Ascending aorta (tissue), 2 donors: ENCODE results near the gene QTRT2. TPM values are rescaled to one million over a fixed set of nuclear protein-coding genes. Genes with fewer than 3 reads are reported as not detected.
A peak's percentile ranks its signal among the peaks of the same experiment; 100 is the strongest.

ENCODE experiments used
- DNase-seq, 2 donors: peaks; one replicate each; pipeline ENCODE4 v3.0.0-alpha.2; 2019; ENCODE audit warnings: low spot score in 2 of 2
- H3K27ac ChIP-seq, 2 donors: fragments of 200-600 bp; sonication (generic); one replicate each; pipeline ENCODE4 v1.5.1; 2016 to 2017; ENCODE audit warnings: mild to moderate bottlenecking in 1 of 2
- H3K27me3 ChIP-seq: fragments of 200-600 bp; sonication (generic); one replicate; pipeline ENCODE4 v1.5.1; 2017
- H3K36me3 ChIP-seq, 2 donors: fragments of 200-600 bp; sonication (generic); one replicate each; pipeline ENCODE4 v1.5.1; 2016
- H3K4me1 ChIP-seq, 2 donors: fragments of 200-600 bp; sonication (generic); one replicate each; pipeline ENCODE4 v1.5.1; 2016 to 2017; ENCODE audit warnings: mild to moderate bottlenecking in 1 of 2
- H3K4me3 ChIP-seq, 2 donors: fragments of 200-600 bp; sonication (generic); one replicate each; pipeline ENCODE4 v1.5.1; 2016 to 2017; ENCODE audit warnings: mild to moderate bottlenecking in 1 of 2
- H3K9me3 ChIP-seq, 2 donors: fragments of 200-600 bp; sonication (generic); one replicate each; pipeline ENCODE4 v1.5.1; 2016
- CTCF ChIP-seq, 3 experiments: fragments of 200-600 bp in 2 of 3; fragments of 450-650 bp in 1 of 3; sonication (generic) in 2 of 3; IDR thresholded peaks; one replicate each; pipeline ENCODE4 v1.5.1; 2016 to 2019; ENCODE audit warnings: antibody characterized with exemption in 3 of 3, mild to moderate bottlenecking in 1 of 3, moderate library complexity in 1 of 3
- intact Hi-C: fragments of 100-400 bp; cut with DNase I; formaldehyde crosslinking; loops from one replicate; pipeline ENCODE4 v1.15.1; 2023
- total RNA-seq: library from RNA; depleted of rRNA; stranded (reverse); fragments of >200 nt; gene quantifications from one replicate; pipeline ENCODE4 v1.1.0, GENCODE V29; 2016

The QTRT2 gene
- total RNA-seq, 1 donor from 2014 or later, result 9.5 TPM

DNA sequence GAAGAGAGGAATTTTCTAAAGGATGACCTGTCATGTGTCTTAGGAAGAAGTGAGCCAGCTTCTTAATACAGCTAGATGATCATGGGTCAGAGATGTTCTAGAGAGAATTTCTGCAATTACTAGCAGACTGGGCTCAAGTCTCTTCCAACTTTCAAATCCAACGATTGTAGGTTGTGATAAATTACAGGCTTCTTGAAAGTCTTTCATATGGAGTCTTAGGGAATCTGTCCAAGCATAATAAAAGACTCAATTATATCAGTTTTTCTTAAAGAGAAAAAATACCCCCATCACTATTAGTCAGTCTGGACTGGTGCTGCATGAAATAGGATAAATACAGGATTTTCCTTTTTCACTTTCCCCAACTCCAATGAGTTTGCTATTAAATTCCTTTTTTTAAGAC, 63.2 kb downstream of the QTRT2 start:
- no peak for TF ChIP-seq CTCF (IDR thresholded peaks at IDR 0.05)

DNA sequence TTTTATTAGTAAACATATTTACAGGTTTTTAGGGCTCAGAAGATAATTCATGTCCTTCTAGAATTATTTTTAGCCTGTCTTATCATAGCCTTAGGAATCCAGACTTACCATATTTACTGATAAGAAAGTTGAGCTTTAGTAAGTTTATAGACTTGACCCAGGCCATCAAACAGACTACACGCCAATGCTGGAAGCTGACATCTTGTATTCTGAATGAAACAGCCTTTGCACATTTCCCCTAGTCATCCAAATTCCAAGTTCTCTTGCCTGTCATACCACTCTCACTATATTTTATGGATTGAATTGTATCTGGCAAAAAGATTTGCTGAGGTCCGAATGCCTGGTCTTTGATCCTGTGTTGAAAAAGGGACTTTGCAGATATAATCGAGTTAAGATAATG, 63.7 kb downstream of the QTRT2 start:
- Histone ChIP-seq H3K4me3 (no peak overlapping the region), H3K9me3 (no peaks in the 10 kb centered on the region), H3K4me1 (no peaks in the 10 kb centered on the region), H3K36me3 (no peaks in the 10 kb centered on the region), H3K27ac (no peak overlapping the region), H3K27me3 (no peaks in the 10 kb centered on the region)
- no peak for TF ChIP-seq CTCF (IDR thresholded peaks at IDR 0.05)
- DNase-seq, result no peak
- intact Hi-C loops, result no loop called here

More for the DNA sequence above, 63.2 kb downstream of the QTRT2 start:
- Histone ChIP-seq H3K4me3 (no peak overlapping the region), H3K4me1 (no peaks in the 10 kb centered on the region), H3K9me3 (no peaks in the 10 kb centered on the region), H3K27ac (no peak overlapping the region), H3K27me3 (no peaks in the 10 kb centered on the region), H3K36me3 (no peaks in the 10 kb centered on the region)
- no peak for DNase-seq
- intact Hi-C loops, result no loop called here

DNA sequence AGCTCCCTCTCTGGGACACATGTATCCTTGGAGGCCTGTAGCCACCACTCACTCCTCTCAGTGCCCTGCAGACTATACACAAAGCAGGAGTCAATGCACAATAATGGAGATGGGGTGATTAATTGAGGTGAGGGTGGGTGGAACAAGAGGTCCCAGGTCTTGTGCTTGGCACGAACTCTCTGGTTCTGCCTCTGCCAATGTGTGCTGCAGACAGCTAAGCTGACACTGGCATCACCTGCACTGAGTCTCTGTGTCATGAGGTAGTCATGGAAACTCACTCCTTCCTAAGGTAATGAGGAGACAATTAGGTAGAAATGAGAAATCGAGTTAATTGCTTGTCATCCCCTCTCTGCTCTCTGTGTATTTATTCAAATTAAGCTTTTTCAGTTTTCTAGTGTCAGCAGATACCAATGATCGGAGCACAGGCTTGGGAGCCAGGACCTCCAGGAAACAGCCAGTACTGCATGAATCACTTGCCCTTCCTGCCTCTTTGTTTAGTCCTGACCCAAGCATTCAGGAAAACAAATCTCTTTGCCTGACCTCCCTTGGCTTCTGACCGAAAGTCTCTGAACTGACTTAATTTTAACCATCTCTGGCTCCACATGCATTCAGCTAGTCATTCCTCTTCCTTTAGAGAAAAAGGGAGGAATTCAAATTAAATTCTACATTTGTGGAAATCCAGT, 65.6 kb downstream of the QTRT2 start:
- Histone ChIP-seq H3K27ac (peak overlapping the region in 1 of 2 donors; percentile 9), H3K9me3 (no peaks in the 10 kb centered on the region), H3K36me3 (no peaks in the 10 kb centered on the region), H3K4me3 (no peak overlapping the region), H3K27me3 (no peaks in the 10 kb centered on the region), H3K4me1 (no peaks in the 10 kb centered on the region)
- DNase-seq, result no peak
- TF ChIP-seq CTCF (IDR thresholded peaks at IDR 0.05), result no peak
- intact Hi-C loops, result no loop called here

DNA sequence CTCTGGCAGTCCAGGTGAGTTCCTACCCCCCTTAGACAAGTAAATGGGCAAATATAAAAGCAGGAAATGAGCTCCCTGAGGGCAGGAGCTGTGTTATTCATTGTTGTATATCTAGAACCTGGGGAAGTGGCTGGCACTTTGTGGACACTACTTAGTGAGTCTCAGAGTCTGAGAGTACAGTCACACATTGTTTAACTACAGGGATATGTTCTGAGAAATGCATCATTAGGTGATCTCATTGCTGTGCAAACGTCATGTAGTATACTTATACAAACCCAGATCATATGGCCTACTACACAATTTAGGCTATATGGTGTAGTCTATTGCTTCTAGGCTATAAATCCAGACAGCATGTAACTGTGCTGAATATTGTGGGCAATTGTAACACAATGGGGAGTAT, 69.9 kb downstream of the QTRT2 start:
- intact Hi-C loops, result no loop called here
- H3K27ac ChIP-seq, result no peak overlapping the region
- no peak overlapping the region for H3K4me3 ChIP-seq
- no peaks in the 10 kb centered on the region for H3K9me3 ChIP-seq
- no peaks in the 10 kb centered on the region for H3K36me3 ChIP-seq
- H3K27me3 ChIP-seq, result no peaks in the 10 kb centered on the region
- no peaks in the 10 kb centered on the region for H3K4me1 ChIP-seq
- no peak for TF ChIP-seq CTCF (IDR thresholded peaks at IDR 0.05)
- no peak for DNase-seq

DNA sequence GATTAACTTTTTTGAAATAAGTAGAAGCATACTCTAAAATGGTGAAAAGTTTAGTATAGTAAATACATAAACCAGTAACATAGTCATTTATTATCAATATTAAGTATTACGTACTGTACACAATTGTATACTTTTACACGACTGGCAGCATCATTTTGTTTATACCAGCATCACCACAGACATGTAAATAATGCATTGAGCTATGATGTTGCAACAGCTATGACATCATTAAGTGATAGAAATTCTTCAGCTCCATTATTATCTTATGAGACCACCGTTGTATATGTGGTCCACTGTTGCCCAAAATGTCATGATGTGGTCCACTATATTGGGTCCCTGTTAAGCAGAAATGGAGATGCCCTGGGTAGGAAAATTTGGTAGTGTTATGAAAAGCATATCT, 71.0 kb downstream of the QTRT2 start:
- Histone ChIP-seq H3K4me3 (no peak overlapping the region), H3K36me3 (no peaks in the 10 kb centered on the region), H3K27me3 (no peaks in the 10 kb centered on the region), H3K27ac (no peak overlapping the region), H3K4me1 (no peaks in the 10 kb centered on the region), H3K9me3 (no peaks in the 10 kb centered on the region)
- intact Hi-C loops, result no loop called here
- no peak for DNase-seq
- TF ChIP-seq CTCF (IDR thresholded peaks at IDR 0.05), result no peak

- H3K27me3 ChIP-seq, result no peaks in the 10 kb centered on the region
- no peaks in the 10 kb centered on the region for H3K36me3 ChIP-seq
- H3K4me1 ChIP-seq, result no peaks in the 10 kb centered on the region
- TF ChIP-seq CTCF (IDR thresholded peaks at IDR 0.05), result no peak
- no peak overlapping the region for H3K27ac ChIP-seq
- no peak for DNase-seq
- H3K9me3 ChIP-seq, result no peaks in the 10 kb centered on the region
- H3K4me3 ChIP-seq, result no peak overlapping the region
- intact Hi-C loops, result no loop called here
Measured at GRCh38 chr3:114128231-114128630, 71.7 kb downstream of the QTRT2 start.
